PFSK-1 (cell line): ENCODE results near the gene OR52K1.

ENCODE experiments used
- FOXP2 ChIP-seq: optimal IDR thresholded peaks from 2 replicates; pipeline ENCODE3; 2011; ENCODE audit warnings: borderline replicate concordance, control low read depth, inconsistent platforms; ENCODE audit not compliant: insufficient read depth; ENCODE audit errors: extremely low read length, extremely low read depth
- POLR2AphosphoS5 ChIP-seq: IDR thresholded peaks from 2 replicates; pipeline ENCODE4 v1.6.1; 2012; ENCODE audit warnings: low read depth, mild to moderate bottlenecking, control low read depth, low read length, moderate library complexity
- SIN3A ChIP-seq: IDR thresholded peaks from 2 replicates; pipeline ENCODE4 v1.6.1; 2012; ENCODE audit warnings: mild to moderate bottlenecking, low read length, moderate library complexity, borderline replicate concordance; ENCODE audit not compliant: insufficient read depth
- TAF1 ChIP-seq: IDR thresholded peaks from 2 replicates; pipeline ENCODE4 v1.6.1; 2012; ENCODE audit warnings: low read length, control low read depth, borderline replicate concordance; ENCODE audit not compliant: insufficient read depth
- TF ChIP-seq, protein P1 (sequence below), 2 experiments: IDR thresholded peaks; 2 replicates each; pipeline versions ENCODE4 v1.6.1 to v1.8.0; 2011 to 2012; ENCODE audit warnings: low read depth in 2 of 2, low read length in 2 of 2, control low read depth in 1 of 2, inconsistent platforms in 1 of 2, mild to moderate bottlenecking in 1 of 2, moderate library complexity in 1 of 2; ENCODE audit not compliant: insufficient read depth in 1 of 2

OR52K1 gene

DNA sequence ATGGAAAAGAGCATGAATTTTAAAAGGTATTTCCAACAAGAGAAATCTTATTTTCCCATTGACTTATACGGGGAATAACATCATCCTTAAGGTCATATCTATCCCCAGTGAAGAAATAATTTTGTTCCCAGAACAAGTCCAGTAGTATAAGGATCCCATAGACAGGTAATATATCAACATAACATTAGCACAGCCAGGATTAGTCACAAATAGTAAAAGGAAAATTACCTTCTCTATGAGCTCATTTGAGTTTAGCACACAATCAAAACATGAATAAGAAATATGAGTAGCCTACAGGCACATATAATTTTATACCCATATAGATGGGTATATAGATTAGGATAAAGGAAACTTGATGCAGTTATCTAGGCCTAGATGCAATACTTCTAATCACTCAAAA, 2.8 kb upstream of the OR52K1 start:
- TF ChIP-seq FOXP2 (no peak), TAF1 (no peak), SIN3A (no peak), POLR2AphosphoS5 (no peak)
- TF ChIP-seq, protein P1, sequence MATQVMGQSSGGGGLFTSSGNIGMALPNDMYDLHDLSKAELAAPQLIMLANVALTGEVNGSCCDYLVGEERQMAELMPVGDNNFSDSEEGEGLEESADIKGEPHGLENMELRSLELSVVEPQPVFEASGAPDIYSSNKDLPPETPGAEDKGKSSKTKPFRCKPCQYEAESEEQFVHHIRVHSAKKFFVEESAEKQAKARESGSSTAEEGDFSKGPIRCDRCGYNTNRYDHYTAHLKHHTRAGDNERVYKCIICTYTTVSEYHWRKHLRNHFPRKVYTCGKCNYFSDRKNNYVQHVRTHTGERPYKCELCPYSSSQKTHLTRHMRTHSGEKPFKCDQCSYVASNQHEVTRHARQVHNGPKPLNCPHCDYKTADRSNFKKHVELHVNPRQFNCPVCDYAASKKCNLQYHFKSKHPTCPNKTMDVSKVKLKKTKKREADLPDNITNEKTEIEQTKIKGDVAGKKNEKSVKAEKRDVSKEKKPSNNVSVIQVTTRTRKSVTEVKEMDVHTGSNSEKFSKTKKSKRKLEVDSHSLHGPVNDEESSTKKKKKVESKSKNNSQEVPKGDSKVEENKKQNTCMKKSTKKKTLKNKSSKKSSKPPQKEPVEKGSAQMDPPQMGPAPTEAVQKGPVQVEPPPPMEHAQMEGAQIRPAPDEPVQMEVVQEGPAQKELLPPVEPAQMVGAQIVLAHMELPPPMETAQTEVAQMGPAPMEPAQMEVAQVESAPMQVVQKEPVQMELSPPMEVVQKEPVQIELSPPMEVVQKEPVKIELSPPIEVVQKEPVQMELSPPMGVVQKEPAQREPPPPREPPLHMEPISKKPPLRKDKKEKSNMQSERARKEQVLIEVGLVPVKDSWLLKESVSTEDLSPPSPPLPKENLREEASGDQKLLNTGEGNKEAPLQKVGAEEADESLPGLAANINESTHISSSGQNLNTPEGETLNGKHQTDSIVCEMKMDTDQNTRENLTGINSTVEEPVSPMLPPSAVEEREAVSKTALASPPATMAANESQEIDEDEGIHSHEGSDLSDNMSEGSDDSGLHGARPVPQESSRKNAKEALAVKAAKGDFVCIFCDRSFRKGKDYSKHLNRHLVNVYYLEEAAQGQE (IDR thresholded peaks at IDR 0.05; ENCODE audit: insufficient read depth in 1 of 2, low read depth in 2 of 2, low read length in 2 of 2) = no peak

DNA sequence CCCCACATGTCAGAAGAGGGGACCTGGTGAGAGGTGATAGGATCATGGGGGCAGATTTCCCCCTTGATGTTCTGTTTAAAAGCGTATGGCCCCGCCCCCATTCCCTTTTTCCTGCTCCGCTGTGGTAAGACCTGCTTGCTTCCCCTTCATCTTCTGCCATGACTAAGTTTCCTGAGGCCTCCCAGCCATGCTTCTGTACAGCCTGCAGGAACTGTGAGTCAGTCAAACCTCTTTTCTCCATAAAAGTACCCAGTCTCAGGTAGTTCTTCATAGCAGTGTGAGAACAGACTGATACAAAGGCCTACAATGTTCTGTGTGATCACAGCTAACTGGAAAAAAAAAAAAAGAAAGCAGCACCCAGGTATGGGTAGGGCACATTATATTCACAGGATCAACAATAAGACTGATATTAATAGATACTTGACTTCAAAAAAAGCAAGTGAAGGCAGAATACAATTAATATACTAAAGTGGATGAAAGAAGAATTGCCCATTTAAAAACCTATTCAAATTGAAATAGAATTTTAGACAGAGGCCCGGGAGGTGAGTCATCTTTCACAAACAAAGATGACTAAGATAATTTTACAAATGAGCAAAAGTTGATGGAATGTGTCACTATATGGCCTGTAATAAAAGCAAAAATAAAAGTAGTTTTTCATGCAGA, 1.7 kb upstream of the OR52K1 start:
- TF ChIP-seq POLR2AphosphoS5 (no peak), SIN3A (no peak), TAF1 (no peak), FOXP2 (no peak)
- TF ChIP-seq, protein P1 (IDR thresholded peaks at IDR 0.05; ENCODE audit: insufficient read depth in 1 of 2, low read depth in 2 of 2, low read length in 2 of 2) = no peak

DNA sequence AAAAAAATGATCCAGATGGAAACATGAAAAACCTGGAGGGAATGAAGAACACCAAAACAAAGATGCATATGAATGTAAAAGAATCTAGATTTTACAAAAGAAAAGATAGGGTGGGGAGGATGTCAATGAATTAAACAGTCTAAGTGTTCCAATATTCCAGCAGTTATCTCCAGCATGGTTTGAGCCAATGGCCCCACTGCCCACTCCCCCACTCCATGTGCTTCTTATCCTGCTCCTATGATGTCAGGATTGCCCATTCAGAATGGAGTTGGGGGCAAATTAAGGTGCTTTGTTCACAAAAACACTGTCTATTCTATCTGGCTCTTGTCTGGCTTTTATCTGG, 1.2 kb upstream of the OR52K1 start:
- TF ChIP-seq SIN3A (no peak), FOXP2 (no peak), POLR2AphosphoS5 (no peak), TAF1 (no peak)
- TF ChIP-seq, protein P1 (IDR thresholded peaks at IDR 0.05; ENCODE audit: insufficient read depth in 1 of 2, low read depth in 2 of 2, low read length in 2 of 2) = no peak

DNA sequence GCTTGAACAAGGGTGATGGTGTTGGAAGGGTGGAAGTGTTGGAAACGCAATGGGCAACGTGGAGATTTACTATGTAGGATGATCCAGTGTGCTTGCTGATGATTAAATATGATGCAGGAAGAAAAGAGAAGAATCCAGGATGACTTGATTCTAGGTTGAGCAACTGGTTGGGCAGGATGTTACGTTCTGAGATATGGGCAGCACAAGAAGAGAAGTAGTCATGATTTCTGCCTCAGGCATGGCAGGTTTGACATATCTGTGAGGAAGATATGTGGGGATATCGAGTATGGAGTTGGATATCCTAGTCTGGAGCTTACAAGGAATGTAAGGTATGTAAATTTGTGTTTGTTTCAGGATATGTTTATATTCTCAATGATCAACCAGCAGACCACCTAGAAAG, 1.9 kb downstream of the OR52K1 start:
- TF ChIP-seq POLR2AphosphoS5 = no peak

DNA sequence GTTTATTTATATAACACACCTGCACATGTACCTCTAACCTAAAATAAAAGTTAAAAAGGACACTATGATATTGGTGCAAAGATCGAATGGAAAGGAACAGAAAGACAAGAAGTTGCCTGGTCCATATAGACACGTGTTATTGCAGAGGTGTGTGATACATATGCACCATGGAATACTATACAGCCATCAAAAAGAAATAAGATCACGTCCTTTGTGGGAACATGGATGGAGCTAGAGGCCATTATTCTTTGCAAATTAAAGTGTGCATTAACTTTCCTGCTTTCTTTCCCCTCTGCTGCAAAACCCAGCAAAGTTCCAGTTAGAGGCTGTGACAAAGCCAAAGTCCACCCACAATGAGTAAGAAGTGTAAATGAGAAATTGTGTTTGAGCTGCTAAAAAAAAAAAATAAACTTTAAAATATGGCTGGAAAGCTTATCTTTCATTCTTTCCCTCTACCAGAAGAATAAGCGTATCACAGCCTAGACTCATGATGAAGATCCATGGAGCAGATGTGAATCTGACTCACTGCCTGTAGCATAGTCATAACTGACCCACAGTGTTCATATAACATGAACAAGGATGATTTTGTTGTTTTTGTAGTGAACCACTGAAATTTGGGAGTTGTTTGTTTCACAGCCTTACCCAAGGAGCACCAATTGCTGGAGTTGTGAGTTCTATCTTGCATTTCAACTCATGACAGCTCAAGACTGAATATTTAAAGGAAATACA, 9.6 kb downstream of the OR52K1 start:
- TF ChIP-seq POLR2AphosphoS5 (no peak), TAF1 (no peak), SIN3A (no peak), FOXP2 (no peak)
- TF ChIP-seq, protein P1 (IDR thresholded peaks at IDR 0.05; ENCODE audit: insufficient read depth in 1 of 2, low read depth in 2 of 2, low read length in 2 of 2) = no peak

DNA sequence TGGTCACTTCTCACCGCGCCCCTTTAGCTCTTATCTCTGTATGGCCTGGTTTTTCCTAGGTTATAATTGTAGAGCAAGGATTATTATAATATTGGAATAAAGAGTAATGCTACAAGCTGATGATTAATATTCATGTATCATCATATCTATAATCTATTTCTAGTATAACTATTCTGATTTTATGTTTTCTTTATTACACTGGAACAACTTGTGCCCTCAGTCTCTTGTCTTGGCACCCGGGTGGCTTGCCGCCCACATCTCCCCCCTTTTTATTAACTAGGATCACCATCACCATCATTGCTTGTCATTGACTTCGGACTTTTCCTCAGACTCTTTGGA, 11.0 kb downstream of the OR52K1 start:
- TF ChIP-seq TAF1 = no peak
- TF ChIP-seq, protein P1 (IDR thresholded peaks at IDR 0.05; ENCODE audit: insufficient read depth in 1 of 2, low read depth in 2 of 2, low read length in 2 of 2) = no peak
- TF ChIP-seq POLR2AphosphoS5 = no peak
- no peak for TF ChIP-seq SIN3A
- no peak for TF ChIP-seq FOXP2
